Thyroid gland (tissue), 4 donors: ENCODE results near the gene EMP2.

ENCODE experiments used
- CTCF ChIP-seq, 6 experiments: fragments of 200-600 bp in 3 of 6; fragments of 450-650 bp in 3 of 6; sonication (generic) in 3 of 6; IDR thresholded peaks; one replicate each; pipeline ENCODE4 v1.5.1; 2016 to 2019; ENCODE audit warnings: antibody characterized with exemption in 6 of 6, mild to moderate bottlenecking in 2 of 6, inconsistent platforms in 1 of 6, moderate library complexity in 1 of 6
- POLR2A ChIP-seq, 2 donors: fragments of 450-650 bp; IDR thresholded peaks; one replicate each; pipeline ENCODE4 v1.6.1; 2017; ENCODE audit warnings: antibody characterized with exemption in 2 of 2, mild to moderate bottlenecking in 2 of 2, moderate library complexity in 1 of 2

- TF ChIP-seq CTCF (IDR thresholded peaks at IDR 0.05) (no peak), POLR2A (IDR thresholded peaks at IDR 0.05) (no peak)
These were observed 95.2 kb downstream of the EMP2 start for GRCh38 chr16:10485159-10485558.
